HG03354 (cell line): Measurements from ENCODE around the gene PLA2G2C.
A peak's percentile ranks its signal among the peaks of the same experiment; 100 is the strongest.
"Not testable (repeated sequence)": the region's sequence is repeated elsewhere in the genome, so short reads cannot be mapped to it uniquely, and the experiment has no call there.

Experiments used
- ATAC-seq: cut with Tn5 transposase; IDR thresholded peaks from one replicate; pipeline ENCODE4 v1.9.1; 2021; ENCODE audit warnings: mild to moderate bottlenecking; ENCODE audit not compliant: unreplicated experiment, poor library complexity, severe bottlenecking

The PLA2G2C gene

GRCh38 chr1:20139776-20140612 lies 46.3 kb downstream of the PLA2G2C start:
- ATAC-seq = no peak

GRCh38 chr1:20138961-20139550 lies 47.3 kb downstream of the PLA2G2C start, which contains the start of gene PLA2G2F:
Gene PLA2G2F (plus strand): TSS chr1:20139323. CDS start chr1:20139428, 105 bp downstream.
- ATAC-seq = no peak

GRCh38 chr1:20138346-20138745 lies 48.0 kb downstream of the PLA2G2C start:
- no peak for ATAC-seq

GRCh38 chr1:20137604-20138003 lies 48.7 kb downstream of the PLA2G2C start:
- no peak for ATAC-seq

DNA sequence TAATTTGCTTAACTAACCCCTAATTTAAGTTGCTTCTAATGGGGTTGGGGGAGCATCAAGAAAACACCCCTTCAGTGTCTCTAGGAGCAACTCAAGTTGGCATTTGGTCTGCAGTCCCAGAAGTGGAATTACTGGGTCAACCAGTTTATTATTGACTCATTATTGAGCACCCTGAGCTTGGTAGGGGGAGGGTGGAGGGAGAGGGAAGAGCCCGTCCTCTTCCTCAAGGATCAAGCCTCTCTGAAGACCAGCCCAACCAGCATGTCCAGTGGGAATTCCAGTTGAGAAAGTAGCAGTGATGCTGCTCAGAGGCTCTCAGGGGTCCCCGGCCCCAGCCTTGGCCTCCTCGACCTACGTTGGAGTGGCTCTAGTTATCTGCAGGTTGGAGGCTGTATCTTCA lies 49.3 kb downstream of the PLA2G2C start:
- ATAC-seq = no peak

GRCh38 chr1:20136249-20136648 lies 50.1 kb downstream of the PLA2G2C start:
- no peak for ATAC-seq

- no peak for ATAC-seq
These were observed 51.3 kb downstream of the PLA2G2C start for GRCh38 chr1:20134995-20135394.

GRCh38 chr1:20130518-20130917 lies 55.8 kb downstream of the PLA2G2C start:
- ATAC-seq = not testable (repeated sequence)

DNA sequence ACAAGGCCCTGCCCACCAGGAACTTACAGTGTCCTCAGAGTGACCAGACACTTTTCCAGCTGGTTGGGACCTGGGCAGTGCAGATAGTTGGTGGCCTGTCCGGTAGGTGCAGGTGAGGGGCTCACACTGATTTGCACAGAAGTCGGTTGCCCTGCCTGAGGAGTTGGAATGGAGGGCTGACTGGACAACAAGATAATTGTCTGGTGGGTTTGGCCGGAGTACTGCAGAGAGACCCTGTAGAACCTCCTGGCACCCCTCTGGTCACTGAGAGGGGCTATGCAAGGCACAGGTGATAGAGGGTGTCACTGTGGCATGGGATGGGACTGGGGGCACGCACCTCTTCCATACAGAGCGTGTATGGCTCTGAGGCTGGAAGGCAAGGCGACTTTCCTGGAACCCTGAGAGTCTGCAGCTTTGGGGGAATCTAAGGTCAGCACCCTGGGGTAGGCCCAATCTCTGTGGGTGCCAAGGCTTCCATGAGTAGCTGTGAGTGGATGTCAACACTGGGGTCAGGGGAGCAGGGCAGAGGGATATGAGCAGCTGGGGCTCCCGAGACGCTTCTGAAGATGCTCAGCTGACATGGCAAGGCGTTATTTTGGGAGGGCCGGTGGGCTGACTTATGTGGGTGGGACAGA lies 59.4 kb downstream of the PLA2G2C start:
- ATAC-seq = no peak

DNA sequence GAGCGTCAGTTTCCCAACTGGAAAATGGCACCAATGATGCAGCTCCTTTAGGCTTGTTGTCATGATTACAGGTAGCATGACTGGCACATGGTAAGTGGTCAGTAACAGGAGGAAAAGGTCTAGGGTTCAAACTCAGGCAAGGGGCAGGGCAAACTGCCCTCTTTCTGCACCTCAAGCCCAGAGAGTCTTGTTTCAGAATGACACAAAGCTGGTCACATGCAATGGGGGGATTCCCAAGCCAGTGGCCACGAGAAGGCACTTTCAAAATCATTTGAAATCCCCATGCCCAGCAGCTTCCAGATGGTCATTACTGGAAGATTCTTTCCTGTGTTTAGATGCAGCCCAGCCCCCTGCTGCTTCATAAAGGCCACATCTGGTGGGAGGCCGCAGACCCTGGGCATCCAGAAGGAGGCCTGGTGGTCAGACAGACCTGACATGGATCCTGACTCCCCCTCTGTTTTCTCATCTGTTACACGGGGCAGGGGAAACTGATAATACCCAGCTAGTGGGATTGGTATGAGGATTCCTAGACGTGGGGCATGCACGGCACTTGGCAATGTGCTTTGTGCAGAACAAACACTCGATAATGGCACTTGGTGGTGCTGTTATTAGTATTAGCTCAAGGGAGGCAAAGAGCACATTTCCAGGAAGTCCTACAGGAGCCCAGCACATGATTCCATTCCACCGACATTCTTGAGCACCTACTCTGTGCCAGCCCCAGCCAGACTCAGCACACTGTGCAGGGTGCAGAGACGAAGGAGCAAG lies 60.1 kb downstream of the PLA2G2C start:
- ATAC-seq = peak; percentile 52

DNA sequence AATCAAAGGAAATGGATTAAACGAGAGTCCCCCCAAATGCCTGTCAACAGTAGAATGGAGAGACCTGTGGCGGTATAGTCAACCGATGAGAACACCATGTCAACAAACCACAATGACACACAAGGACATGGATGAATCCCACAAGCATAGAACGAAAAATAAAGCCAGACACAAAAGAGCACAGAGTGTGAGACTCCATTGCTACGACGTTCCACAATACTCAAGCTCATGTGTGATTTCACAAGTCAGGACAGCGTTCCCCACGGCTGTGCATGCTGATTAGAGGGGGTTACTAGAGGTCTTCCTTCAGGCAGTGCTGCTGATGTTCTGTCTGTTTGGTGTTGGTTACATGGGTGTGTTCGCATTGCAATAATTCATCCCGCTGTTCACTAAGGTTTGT lies 61.2 kb downstream of the PLA2G2C start:
- no peak for ATAC-seq

DNA sequence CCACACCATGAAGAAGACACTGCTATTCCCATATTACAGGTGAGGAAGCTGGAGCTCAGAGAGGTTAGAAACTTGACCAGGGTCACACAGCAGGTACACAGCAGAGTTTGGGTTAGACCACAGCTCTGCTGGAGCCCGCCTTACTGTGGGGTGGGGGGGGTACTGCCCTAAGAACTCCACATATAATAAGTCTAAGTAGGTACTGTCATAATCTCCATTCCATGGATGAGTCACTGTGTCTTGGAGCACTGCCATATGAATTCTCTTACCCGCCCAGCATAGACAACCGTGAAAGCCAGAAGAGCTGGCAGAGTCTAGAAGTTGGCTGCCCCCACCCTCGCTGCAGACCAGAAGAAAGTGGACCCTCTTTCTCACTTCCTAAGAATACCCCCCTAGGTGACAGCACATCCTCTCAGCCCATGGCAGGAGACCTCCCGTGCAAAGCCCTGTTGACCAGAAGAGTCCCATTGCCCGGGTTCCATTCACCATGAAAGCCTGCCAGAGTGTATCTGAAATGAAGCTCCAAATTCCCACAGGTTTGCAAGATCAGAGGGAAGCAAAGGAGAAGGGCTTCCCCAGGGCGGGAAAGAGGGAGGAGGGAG lies 61.8 kb downstream of the PLA2G2C start:
- ATAC-seq = no peak

DNA sequence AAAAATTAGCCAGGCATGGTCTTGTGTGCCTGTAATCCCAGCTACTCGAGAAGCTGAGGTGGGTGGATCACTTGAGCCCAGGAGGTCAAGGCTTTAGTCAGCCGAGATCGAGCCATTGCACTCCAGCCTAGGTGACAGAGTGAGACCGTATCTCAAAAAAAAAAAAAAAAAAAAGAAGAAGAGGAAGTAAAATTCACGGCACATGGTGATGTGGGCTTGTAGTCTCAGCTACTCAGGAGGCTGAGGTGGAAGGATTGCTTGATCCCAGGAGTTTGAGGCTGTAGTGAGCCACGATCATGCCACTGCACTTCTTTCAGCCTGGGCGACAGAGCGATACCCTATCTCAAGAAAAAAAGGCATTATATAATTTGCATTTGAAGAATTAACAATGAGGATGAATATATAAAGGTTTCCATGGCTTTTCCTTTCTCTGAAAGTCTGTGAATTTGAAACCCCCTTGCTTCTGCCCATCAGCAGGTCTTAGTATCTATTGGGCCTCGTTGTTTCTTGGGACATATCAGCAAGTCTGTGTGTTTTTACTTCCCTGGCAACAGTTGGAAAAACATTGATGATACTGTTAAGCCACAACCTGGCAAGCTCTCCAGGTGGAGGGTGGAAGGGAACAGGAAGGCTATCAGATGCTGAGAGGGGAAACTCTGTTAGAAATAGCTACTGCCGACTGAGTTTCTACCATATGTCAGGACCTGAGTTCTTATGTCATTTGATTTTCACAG lies 62.4 kb downstream of the PLA2G2C start:
- no peak for ATAC-seq

DNA sequence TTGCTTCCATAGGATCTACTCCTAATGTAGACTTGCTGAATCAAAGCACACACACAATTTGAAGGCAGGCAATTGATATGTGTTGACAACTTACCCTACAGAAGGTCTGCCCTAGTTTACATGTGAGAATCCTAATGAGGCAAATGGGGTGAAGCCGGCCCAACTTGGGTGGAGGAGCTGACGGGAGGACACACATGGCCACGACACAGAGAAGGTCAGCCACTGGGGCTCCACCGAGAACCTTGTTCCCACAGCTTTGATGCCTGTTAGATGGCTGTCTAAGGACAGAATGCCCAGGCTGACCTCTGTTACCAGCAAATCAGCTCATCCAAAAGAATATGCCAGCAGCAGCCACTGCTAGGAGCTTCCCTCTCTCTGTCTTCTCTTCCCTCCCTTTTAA lies 65.5 kb downstream of the PLA2G2C start:
- no peak for ATAC-seq

DNA sequence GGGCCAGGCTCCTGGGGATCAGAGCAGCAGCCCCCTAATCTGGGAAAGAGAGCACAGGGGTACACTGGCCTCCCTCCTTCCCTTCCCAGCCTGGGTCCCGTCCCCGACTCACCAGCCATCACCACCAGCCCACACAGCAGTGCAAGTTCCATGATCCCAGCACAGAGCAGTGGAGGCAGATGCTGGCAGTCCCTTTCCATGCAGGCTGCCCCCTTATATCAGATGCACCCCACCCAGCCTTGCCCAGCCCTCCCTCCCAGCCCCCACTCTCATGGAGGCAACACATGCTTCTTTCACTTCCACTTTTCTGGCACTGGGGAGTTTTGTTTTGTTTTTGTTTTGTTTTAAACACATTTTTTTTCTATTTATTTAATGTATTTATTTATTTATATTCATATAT lies 67.0 kb downstream of the PLA2G2C start, which contains the start of gene PLA2G2D:
PLA2G2D (minus strand) TSS at position 190 of the 400 bp plus-strand sequence; CDS start at position 152, 38 bp downstream.
- ATAC-seq = no peak

GRCh38 chr1:20117236-20117635 lies 69.1 kb downstream of the PLA2G2C start:
- no peak for ATAC-seq

- no peak for ATAC-seq
These were observed 70.4 kb downstream of the PLA2G2C start for GRCh38 chr1:20115916-20116315.

- ATAC-seq = no peak
These were observed 70.8 kb downstream of the PLA2G2C start for GRCh38 chr1:20115479-20115878.
